WTC11 (cell line): ENCODE data around the gene SLC7A6OS. TPM values are rescaled to one million over a fixed set of nuclear protein-coding genes. Genes with fewer than 3 reads are reported as not detected.

Experiments
- CBFB ChIP-seq: sonication (generic); formaldehyde crosslinking; IDR thresholded peaks from 2 replicates; pipeline ENCODE4 v1.8.1; 2022; ENCODE audit warnings: mild to moderate bottlenecking, low read depth, missing genetic modification reagents
- CREB1 ChIP-seq: sonication (generic); formaldehyde crosslinking; IDR thresholded peaks from 2 replicates; pipeline ENCODE4 v1.8.0; 2023; ENCODE audit warnings: mild to moderate bottlenecking, missing genetic modification reagents
- EMX1 ChIP-seq: fragments of 250-450 bp; sonication (Bioruptor Pico); IDR thresholded peaks from 2 replicates; pipeline ENCODE4 v1.8.0; 2021; ENCODE audit warnings: mild to moderate bottlenecking
- ESRRA ChIP-seq: sonication (generic); formaldehyde crosslinking; IDR thresholded peaks from 2 replicates; pipeline ENCODE4 v1.8.1; 2022; ENCODE audit warnings: mild to moderate bottlenecking, missing genetic modification reagents, borderline replicate concordance
- FOXK1 ChIP-seq: sonication (generic); formaldehyde crosslinking; IDR thresholded peaks from 2 replicates; pipeline ENCODE4 v1.8.0; 2022; ENCODE audit warnings: mild to moderate bottlenecking, moderate library complexity, missing genetic modification reagents
- FOXP1 ChIP-seq: sonication (generic); formaldehyde crosslinking; IDR thresholded peaks from 2 replicates; pipeline ENCODE4 v1.8.0; 2022; ENCODE audit warnings: missing genetic modification reagents, mild to moderate bottlenecking, moderate library complexity, borderline replicate concordance
- GABPB1 ChIP-seq: sonication (generic); formaldehyde crosslinking; IDR thresholded peaks from 2 replicates; pipeline ENCODE4 v1.8.1; 2023; ENCODE audit warnings: mild to moderate bottlenecking, missing genetic modification reagents
- KAT7 ChIP-seq: sonication (generic); formaldehyde crosslinking; IDR thresholded peaks from 2 replicates; pipeline ENCODE4 v1.8.1; 2023; ENCODE audit warnings: missing genetic modification reagents, mild to moderate bottlenecking, borderline replicate concordance
- RELA ChIP-seq: sonication (generic); formaldehyde crosslinking; IDR thresholded peaks from 2 replicates; pipeline ENCODE4 v1.8.1; 2022; ENCODE audit warnings: missing genetic modification reagents, mild to moderate bottlenecking, borderline replicate concordance
- SOX15 ChIP-seq: fragments of 250-450 bp; sonication (Bioruptor Pico); IDR thresholded peaks from 2 replicates; pipeline ENCODE4 v1.9.0; 2021; ENCODE audit warnings: mild to moderate bottlenecking
- SP1 ChIP-seq: sonication (generic); formaldehyde crosslinking; conservative IDR thresholded peaks from 2 replicates; pipeline ENCODE4 v1.8.1; 2022; ENCODE audit warnings: missing genetic modification reagents
- ZBTB21 ChIP-seq: sonication (generic); formaldehyde crosslinking; IDR thresholded peaks from 2 replicates; pipeline ENCODE4 v1.8.1; 2023; ENCODE audit warnings: mild to moderate bottlenecking, missing genetic modification reagents, borderline replicate concordance
- ZNF121 ChIP-seq: sonication (generic); formaldehyde crosslinking; IDR thresholded peaks from 2 replicates; pipeline ENCODE4 v1.8.0; 2023; ENCODE audit warnings: missing genetic modification reagents
- ZNF317 ChIP-seq: sonication (generic); formaldehyde crosslinking; IDR thresholded peaks from 2 replicates; pipeline ENCODE4 v1.8.1; 2023; ENCODE audit warnings: low read depth, mild to moderate bottlenecking, moderate library complexity, missing genetic modification reagents, borderline replicate concordance
- ZNF396 ChIP-seq: fragments of 250-450 bp; sonication (Bioruptor Pico); IDR thresholded peaks from 2 replicates; pipeline ENCODE4 v1.8.0; 2021; ENCODE audit warnings: mild to moderate bottlenecking, moderate library complexity, borderline replicate concordance
- total RNA-seq: library from RNA; stranded (reverse); gene quantifications from 3 replicates; pipeline ENCODE4 v1.2.3, GENCODE V29; 2021
- TF ChIP-seq, protein P1 (sequence below): sonication (generic); formaldehyde crosslinking; IDR thresholded peaks from 2 replicates; pipeline ENCODE4 v1.8.0; 2023; ENCODE audit warnings: missing genetic modification reagents
- TF ChIP-seq, protein P2 (sequence below): fragments of 250-450 bp; sonication (Bioruptor Pico); IDR thresholded peaks from 2 replicates; pipeline ENCODE4 v1.9.0; 2021; ENCODE audit warnings: mild to moderate bottlenecking, borderline replicate concordance
- TF ChIP-seq, protein P3 (sequence below): sonication (generic); formaldehyde crosslinking; IDR thresholded peaks from 2 replicates; pipeline ENCODE4 v1.8.1; 2022; ENCODE audit warnings: missing genetic modification reagents, borderline replicate concordance
- TF ChIP-seq, protein P4 (sequence below): sonication (generic); formaldehyde crosslinking; IDR thresholded peaks from 2 replicates; pipeline ENCODE4 v1.8.0; 2022; ENCODE audit warnings: missing genetic modification reagents
- TF ChIP-seq, protein P5 (sequence below): sonication (generic); formaldehyde crosslinking; IDR thresholded peaks from 2 replicates; pipeline ENCODE4 v1.8.1; 2023; ENCODE audit warnings: mild to moderate bottlenecking, missing genetic modification reagents
- TF ChIP-seq, protein P6 (sequence below): sonication (generic); formaldehyde crosslinking; IDR thresholded peaks from 2 replicates; pipeline ENCODE4 v1.8.1; 2023; ENCODE audit warnings: mild to moderate bottlenecking, missing genetic modification reagents, borderline replicate concordance

SLC7A6OS gene
- total RNA-seq, 1 experiment from 2014 or later: 22.6 TPM

DNA sequence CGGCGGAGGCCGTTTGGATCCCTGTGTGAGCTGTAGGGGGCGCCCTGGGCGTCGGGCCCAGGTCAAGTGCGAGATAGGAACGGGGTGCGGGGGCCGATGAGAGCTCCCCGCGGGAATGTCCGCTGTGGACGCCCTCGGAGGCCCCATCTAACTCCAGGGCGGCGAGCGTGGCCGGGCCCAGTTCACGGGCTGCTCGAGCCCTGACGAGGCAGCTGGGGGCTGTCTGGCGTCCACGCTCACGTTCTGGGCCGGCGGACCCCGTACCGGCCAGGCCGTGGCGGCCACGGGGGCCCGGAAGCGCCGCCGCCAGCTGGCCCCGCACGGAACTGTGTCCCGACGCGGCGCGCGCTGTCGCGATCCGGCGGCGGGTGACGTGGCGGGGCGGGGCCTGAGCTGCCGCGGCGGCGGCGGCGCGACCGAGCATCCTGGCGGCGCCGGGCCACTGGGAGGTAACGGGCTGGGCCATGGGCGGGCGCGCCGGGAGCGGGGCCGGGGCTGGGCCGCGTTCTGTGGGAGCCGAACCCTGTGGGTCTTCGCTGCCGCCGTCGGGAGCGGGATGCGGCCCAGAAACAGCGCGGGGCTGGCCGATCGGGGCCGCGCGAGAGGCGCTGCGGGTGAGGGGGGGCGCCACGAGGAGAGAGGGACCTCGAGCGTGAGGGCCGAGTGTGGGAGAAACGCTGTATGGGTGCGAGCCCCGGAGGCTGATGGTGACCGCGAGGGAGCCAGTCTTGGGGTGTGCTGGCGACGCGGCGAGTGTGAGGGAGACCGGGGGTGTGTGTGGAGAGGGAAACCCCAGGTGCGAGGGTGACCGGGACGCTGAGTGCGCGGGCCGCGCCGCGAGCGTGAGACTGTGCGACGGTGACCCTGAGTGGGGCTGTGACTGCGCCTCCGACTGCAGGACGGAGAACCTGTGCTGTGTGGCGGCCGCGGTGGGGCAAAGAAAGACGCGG, 46.3 kb downstream of the SLC7A6OS start, which contains the start of gene SLC7A6 (continued):
- TF ChIP-seq KAT7 (no peak), ZNF121 (CRISPR knock-in tag) (no peak), CREB1 (no peak), GABPB1 (CRISPR knock-in tag) (0 out of 2 replicates have a peak, but pooled peaks have one; percentile 42), ZNF396 (CRISPR knock-in tag) (no peak), FOXK1 (CRISPR knock-in tag) (no peak; the same call in 1 of the 2 replicates), CBFB (CRISPR knock-in tag) (no peak), EMX1 (CRISPR knock-in tag) (no peak), SOX15 (CRISPR knock-in tag) (no peak), ZNF317 (CRISPR knock-in tag) (no peak), RELA (CRISPR knock-in tag) (peak; percentile 55; the same call in 1 of the 2 replicates), ZBTB21 (no peak), FOXP1 (peak; percentile 5; the same call in 1 of the 2 replicates), SP1 (CRISPR knock-in tag) (peak; percentile 47), ESRRA (CRISPR knock-in tag) (0 out of 2 replicates have a peak, but pooled peaks have one; percentile 53)
- TF ChIP-seq, protein P1, sequence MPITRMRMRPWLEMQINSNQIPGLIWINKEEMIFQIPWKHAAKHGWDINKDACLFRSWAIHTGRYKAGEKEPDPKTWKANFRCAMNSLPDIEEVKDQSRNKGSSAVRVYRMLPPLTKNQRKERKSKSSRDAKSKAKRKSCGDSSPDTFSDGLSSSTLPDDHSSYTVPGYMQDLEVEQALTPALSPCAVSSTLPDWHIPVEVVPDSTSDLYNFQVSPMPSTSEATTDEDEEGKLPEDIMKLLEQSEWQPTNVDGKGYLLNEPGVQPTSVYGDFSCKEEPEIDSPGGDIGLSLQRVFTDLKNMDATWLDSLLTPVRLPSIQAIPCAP: 0 out of 2 replicates have a peak, but pooled peaks have one; percentile 61
- TF ChIP-seq, protein P2, sequence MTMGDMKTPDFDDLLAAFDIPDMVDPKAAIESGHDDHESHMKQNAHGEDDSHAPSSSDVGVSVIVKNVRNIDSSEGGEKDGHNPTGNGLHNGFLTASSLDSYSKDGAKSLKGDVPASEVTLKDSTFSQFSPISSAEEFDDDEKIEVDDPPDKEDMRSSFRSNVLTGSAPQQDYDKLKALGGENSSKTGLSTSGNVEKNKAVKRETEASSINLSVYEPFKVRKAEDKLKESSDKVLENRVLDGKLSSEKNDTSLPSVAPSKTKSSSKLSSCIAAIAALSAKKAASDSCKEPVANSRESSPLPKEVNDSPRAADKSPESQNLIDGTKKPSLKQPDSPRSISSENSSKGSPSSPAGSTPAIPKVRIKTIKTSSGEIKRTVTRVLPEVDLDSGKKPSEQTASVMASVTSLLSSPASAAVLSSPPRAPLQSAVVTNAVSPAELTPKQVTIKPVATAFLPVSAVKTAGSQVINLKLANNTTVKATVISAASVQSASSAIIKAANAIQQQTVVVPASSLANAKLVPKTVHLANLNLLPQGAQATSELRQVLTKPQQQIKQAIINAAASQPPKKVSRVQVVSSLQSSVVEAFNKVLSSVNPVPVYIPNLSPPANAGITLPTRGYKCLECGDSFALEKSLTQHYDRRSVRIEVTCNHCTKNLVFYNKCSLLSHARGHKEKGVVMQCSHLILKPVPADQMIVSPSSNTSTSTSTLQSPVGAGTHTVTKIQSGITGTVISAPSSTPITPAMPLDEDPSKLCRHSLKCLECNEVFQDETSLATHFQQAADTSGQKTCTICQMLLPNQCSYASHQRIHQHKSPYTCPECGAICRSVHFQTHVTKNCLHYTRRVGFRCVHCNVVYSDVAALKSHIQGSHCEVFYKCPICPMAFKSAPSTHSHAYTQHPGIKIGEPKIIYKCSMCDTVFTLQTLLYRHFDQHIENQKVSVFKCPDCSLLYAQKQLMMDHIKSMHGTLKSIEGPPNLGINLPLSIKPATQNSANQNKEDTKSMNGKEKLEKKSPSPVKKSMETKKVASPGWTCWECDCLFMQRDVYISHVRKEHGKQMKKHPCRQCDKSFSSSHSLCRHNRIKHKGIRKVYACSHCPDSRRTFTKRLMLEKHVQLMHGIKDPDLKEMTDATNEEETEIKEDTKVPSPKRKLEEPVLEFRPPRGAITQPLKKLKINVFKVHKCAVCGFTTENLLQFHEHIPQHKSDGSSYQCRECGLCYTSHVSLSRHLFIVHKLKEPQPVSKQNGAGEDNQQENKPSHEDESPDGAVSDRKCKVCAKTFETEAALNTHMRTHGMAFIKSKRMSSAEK: no peak
- TF ChIP-seq, protein P3, sequence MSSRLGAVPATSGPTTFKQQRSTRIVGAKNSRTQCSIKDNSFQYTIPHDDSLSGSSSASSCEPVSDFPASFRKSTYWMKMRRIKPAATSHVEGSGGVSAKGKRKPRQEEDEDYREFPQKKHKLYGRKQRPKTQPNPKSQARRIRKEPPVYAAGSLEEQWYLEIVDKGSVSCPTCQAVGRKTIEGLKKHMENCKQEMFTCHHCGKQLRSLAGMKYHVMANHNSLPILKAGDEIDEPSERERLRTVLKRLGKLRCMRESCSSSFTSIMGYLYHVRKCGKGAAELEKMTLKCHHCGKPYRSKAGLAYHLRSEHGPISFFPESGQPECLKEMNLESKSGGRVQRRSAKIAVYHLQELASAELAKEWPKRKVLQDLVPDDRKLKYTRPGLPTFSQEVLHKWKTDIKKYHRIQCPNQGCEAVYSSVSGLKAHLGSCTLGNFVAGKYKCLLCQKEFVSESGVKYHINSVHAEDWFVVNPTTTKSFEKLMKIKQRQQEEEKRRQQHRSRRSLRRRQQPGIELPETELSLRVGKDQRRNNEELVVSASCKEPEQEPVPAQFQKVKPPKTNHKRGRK (CRISPR knock-in tag): no peak
- TF ChIP-seq, protein P4, sequence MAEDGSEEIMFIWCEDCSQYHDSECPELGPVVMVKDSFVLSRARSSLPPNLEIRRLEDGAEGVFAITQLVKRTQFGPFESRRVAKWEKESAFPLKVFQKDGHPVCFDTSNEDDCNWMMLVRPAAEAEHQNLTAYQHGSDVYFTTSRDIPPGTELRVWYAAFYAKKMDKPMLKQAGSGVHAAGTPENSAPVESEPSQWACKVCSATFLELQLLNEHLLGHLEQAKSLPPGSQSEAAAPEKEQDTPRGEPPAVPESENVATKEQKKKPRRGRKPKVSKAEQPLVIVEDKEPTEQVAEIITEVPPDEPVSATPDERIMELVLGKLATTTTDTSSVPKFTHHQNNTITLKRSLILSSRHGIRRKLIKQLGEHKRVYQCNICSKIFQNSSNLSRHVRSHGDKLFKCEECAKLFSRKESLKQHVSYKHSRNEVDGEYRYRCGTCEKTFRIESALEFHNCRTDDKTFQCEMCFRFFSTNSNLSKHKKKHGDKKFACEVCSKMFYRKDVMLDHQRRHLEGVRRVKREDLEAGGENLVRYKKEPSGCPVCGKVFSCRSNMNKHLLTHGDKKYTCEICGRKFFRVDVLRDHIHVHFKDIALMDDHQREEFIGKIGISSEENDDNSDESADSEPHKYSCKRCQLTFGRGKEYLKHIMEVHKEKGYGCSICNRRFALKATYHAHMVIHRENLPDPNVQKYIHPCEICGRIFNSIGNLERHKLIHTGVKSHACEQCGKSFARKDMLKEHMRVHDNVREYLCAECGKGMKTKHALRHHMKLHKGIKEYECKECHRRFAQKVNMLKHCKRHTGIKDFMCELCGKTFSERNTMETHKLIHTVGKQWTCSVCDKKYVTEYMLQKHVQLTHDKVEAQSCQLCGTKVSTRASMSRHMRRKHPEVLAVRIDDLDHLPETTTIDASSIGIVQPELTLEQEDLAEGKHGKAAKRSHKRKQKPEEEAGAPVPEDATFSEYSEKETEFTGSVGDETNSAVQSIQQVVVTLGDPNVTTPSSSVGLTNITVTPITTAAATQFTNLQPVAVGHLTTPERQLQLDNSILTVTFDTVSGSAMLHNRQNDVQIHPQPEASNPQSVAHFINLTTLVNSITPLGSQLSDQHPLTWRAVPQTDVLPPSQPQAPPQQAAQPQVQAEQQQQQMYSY (CRISPR knock-in tag): no peak
- TF ChIP-seq, protein P5, sequence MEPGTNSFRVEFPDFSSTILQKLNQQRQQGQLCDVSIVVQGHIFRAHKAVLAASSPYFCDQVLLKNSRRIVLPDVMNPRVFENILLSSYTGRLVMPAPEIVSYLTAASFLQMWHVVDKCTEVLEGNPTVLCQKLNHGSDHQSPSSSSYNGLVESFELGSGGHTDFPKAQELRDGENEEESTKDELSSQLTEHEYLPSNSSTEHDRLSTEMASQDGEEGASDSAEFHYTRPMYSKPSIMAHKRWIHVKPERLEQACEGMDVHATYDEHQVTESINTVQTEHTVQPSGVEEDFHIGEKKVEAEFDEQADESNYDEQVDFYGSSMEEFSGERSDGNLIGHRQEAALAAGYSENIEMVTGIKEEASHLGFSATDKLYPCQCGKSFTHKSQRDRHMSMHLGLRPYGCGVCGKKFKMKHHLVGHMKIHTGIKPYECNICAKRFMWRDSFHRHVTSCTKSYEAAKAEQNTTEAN: no peak
- TF ChIP-seq, protein P6, sequence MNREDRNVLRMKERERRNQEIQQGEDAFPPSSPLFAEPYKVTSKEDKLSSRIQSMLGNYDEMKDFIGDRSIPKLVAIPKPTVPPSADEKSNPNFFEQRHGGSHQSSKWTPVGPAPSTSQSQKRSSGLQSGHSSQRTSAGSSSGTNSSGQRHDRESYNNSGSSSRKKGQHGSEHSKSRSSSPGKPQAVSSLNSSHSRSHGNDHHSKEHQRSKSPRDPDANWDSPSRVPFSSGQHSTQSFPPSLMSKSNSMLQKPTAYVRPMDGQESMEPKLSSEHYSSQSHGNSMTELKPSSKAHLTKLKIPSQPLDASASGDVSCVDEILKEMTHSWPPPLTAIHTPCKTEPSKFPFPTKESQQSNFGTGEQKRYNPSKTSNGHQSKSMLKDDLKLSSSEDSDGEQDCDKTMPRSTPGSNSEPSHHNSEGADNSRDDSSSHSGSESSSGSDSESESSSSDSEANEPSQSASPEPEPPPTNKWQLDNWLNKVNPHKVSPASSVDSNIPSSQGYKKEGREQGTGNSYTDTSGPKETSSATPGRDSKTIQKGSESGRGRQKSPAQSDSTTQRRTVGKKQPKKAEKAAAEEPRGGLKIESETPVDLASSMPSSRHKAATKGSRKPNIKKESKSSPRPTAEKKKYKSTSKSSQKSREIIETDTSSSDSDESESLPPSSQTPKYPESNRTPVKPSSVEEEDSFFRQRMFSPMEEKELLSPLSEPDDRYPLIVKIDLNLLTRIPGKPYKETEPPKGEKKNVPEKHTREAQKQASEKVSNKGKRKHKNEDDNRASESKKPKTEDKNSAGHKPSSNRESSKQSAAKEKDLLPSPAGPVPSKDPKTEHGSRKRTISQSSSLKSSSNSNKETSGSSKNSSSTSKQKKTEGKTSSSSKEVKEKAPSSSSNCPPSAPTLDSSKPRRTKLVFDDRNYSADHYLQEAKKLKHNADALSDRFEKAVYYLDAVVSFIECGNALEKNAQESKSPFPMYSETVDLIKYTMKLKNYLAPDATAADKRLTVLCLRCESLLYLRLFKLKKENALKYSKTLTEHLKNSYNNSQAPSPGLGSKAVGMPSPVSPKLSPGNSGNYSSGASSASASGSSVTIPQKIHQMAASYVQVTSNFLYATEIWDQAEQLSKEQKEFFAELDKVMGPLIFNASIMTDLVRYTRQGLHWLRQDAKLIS (CRISPR knock-in tag): no peak
